ENCODE data around the gene FBXO10.

Gene FBXO10

DNA sequence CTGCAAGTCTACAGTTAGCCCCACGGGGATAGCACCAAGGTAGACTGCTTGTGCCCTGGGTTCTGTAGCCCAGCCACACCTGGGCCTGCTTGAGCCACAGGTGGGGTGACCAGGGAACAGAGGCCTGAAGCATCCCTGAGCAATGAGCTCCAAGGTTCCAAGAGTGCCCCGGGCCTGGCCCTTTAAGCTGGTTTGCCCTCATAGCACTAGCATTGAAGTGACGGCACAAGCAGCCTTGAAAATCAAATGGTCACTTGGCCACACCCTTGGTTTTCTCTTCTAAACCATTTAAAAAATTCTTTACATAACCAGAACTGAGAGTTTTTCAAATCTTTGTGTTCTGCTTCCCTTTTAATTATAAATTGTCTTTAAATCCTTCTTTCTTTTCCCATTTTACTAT is 24.7 kb downstream of the FBXO10 start:
- WGBS, 2 experiments: 90 to 92% methylated on average over 3 of the region's 3 CpGs
- H3K4me3 ChIP-seq (ENCODE audit: insufficient read depth, low read depth, low read length): no peak overlapping the region

DNA sequence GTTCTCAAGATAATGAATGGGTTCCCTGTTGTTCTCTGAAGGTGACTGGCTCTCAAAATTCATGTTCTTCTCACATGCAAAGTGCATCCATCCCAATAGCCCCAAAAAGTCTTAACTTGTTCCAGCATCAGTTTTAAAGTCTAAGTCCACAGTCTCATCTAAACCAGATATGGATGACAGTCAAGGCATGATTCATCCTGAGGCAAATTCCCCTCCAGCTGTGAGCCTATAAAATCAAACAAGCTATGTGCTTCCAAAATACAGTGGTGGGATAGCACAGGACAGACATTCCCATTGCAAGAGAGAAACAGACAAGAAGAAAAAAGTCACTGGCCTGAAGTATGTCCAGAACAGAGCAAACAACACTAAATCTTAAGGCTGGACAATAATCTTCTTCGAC is 25.4 kb downstream of the FBXO10 start:
- 88 to 96% methylated on average over 1 of the region's 1 CpG for WGBS, 2 experiments
- no peaks in the 10 kb centered on the region for H3K27me3 ChIP-seq (ENCODE audit: control insufficient read depth, insufficient read depth, low read length, poor library complexity, severe bottlenecking)
- no peak overlapping the region for H3K27ac ChIP-seq (ENCODE audit: insufficient read depth, low read depth, low read length, poor library complexity, severe bottlenecking)
- H3K36me3 ChIP-seq (ENCODE audit: control insufficient read depth, insufficient read depth, low read length): peaks cover 3% of the 10 kb centered on the region
- no peak overlapping the region for H3K4me3 ChIP-seq (ENCODE audit: insufficient read depth, low read depth, low read length)
- H3K9me3 ChIP-seq (ENCODE audit: control insufficient read depth, low read length): no peaks in the 10 kb centered on the region
- H3K4me1 ChIP-seq (ENCODE audit: control insufficient read depth, insufficient read depth, low read length): no peaks in the 10 kb centered on the region

More for the DNA sequence above, 24.7 kb downstream of the FBXO10 start:
- H3K36me3 ChIP-seq (ENCODE audit: control insufficient read depth, insufficient read depth, low read length): peaks cover 3% of the 10 kb centered on the region
- H3K27me3 ChIP-seq (ENCODE audit: control insufficient read depth, insufficient read depth, low read length, poor library complexity, severe bottlenecking): no peaks in the 10 kb centered on the region
- no peaks in the 10 kb centered on the region for H3K9me3 ChIP-seq (ENCODE audit: control insufficient read depth, low read length)
- no peak overlapping the region for H3K27ac ChIP-seq (ENCODE audit: insufficient read depth, low read depth, low read length, poor library complexity, severe bottlenecking)
- no peaks in the 10 kb centered on the region for H3K4me1 ChIP-seq (ENCODE audit: control insufficient read depth, insufficient read depth, low read length)

DNA sequence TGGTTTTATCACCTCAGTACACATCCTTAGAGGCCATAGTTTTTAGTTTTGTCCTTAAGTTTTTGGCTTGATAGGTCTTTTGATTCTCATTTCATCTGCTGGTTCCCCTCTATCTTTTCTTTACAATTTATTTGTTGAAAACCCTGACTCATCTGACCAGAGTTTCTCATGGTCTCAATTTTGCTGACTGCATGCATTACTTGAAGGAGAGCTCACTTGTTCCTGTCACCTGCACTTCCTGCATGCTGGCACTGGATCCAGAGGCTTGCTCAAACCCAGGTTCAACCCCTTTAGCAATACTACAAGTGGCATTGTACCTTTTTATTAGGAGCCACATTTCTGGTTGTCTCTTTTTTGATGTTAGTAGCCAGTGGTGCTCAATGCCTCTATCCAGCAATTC is 26.7 kb downstream of the FBXO10 start:
- Histone ChIP-seq H3K4me1 (ENCODE audit: control insufficient read depth, insufficient read depth, low read length) (no peaks in the 10 kb centered on the region), H3K9me3 (ENCODE audit: control insufficient read depth, low read length) (no peaks in the 10 kb centered on the region), H3K27me3 (ENCODE audit: control insufficient read depth, insufficient read depth, low read length, poor library complexity, severe bottlenecking) (no peaks in the 10 kb centered on the region), H3K27ac (ENCODE audit: insufficient read depth, low read depth, low read length, poor library complexity, severe bottlenecking) (no peak overlapping the region), H3K4me3 (ENCODE audit: insufficient read depth, low read depth, low read length) (no peak overlapping the region), H3K36me3 (ENCODE audit: control insufficient read depth, insufficient read depth, low read length) (peaks cover 3% of the 10 kb centered on the region)

DNA sequence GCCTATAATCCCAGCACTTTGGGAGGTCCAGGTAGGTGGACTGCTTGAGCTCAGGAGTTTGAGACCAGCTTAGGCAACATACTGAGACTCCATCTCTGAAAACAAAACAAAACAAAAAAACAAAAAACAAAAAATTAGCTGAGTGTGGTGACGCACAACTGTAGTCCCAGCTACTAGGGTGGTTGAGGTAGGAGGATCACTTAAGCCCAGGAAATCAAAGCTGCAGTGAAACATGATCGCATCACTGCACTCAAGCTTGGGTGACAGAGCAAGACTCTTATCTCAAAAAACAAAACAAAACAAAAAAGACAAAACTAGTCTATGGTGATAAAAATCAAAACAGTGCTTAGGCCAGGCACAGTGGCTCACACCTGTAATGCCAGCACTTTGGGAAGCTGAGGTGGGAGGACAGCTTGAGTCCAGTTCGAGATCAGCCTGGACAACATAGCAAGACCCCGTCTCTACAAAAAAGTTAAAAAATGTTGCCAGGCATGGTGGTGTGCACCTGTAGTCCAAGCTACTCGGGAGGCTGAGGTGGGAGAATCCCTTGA is 28.8 kb downstream of the FBXO10 start:
- WGBS, 2 experiments: 90 to 94% methylated on average over 5 of the region's 5 CpGs
- H3K4me3 ChIP-seq (ENCODE audit: insufficient read depth, low read depth, low read length): no peak overlapping the region

DNA sequence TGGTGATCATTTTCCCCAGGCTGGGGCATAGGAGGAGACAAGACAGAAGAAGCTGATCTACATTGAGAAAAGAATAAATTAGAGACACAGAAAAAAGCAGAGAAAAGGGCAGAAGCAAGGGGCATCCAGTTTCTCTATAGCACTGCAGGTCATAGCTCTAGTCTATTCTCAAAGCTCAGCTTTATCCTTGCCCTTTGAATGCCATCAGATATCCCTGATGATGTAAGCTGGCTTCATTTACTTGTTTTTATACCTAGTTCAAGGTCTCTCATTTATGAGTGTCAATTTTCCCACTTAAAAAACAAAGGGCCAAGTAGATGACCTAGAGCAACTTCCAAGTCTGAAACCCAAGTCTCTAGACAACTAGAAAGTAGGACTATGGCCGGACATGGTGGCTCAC is 32.7 kb downstream of the FBXO10 start:
- no peaks in the 10 kb centered on the region for H3K27me3 ChIP-seq (ENCODE audit: control insufficient read depth, insufficient read depth, low read length, poor library complexity, severe bottlenecking)
- no peaks in the 10 kb centered on the region for H3K4me1 ChIP-seq (ENCODE audit: control insufficient read depth, insufficient read depth, low read length)
- no peak overlapping the region for H3K27ac ChIP-seq (ENCODE audit: insufficient read depth, low read depth, low read length, poor library complexity, severe bottlenecking)
- H3K4me3 ChIP-seq (ENCODE audit: insufficient read depth, low read depth, low read length): no peak overlapping the region
- whole genome bisulfite sequencing, 2 experiments: 91 to 96% methylated on average over 1 of the region's 1 CpG
- H3K36me3 ChIP-seq (ENCODE audit: control insufficient read depth, insufficient read depth, low read length): peaks cover 11% of the 10 kb centered on the region
- H3K9me3 ChIP-seq (ENCODE audit: control insufficient read depth, low read length): no peaks in the 10 kb centered on the region

More for the DNA sequence above, 28.8 kb downstream of the FBXO10 start:
- no peaks in the 10 kb centered on the region for H3K4me1 ChIP-seq (ENCODE audit: control insufficient read depth, insufficient read depth, low read length)
- H3K27me3 ChIP-seq (ENCODE audit: control insufficient read depth, insufficient read depth, low read length, poor library complexity, severe bottlenecking): no peaks in the 10 kb centered on the region
- peaks cover 3% of the 10 kb centered on the region for H3K36me3 ChIP-seq (ENCODE audit: control insufficient read depth, insufficient read depth, low read length)
- no peak overlapping the region for H3K27ac ChIP-seq (ENCODE audit: insufficient read depth, low read depth, low read length, poor library complexity, severe bottlenecking)
- no peaks in the 10 kb centered on the region for H3K9me3 ChIP-seq (ENCODE audit: control insufficient read depth, low read length)

DNA sequence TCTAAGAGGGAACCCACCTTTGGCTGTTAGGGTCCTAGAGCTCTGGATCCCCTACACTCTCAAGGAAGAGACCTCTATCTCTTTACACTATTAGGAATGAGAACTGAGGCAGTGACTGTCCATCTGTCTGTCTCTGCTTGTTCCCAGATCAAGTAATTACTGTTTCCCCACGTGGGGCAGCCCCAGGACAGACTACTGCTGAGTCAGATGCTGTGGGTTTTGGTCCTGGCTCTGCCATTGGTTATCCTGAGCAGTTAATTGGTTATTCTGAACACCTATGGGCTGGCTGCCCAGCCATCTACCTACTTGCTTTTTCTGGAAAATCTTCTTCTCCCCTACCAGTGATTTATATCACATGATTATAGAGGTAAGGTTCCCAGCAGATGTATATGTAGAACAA is 33.3 kb downstream of the FBXO10 start:
- H3K9me3 ChIP-seq (ENCODE audit: control insufficient read depth, low read length): no peaks in the 10 kb centered on the region
- no peaks in the 10 kb centered on the region for H3K4me1 ChIP-seq (ENCODE audit: control insufficient read depth, insufficient read depth, low read length)
- H3K4me3 ChIP-seq (ENCODE audit: insufficient read depth, low read depth, low read length): no peak overlapping the region
- 70 to 72% methylated on average over 1 of the region's 1 CpG for WGBS, 2 experiments
- H3K27me3 ChIP-seq (ENCODE audit: control insufficient read depth, insufficient read depth, low read length, poor library complexity, severe bottlenecking): no peaks in the 10 kb centered on the region
- H3K27ac ChIP-seq (ENCODE audit: insufficient read depth, low read depth, low read length, poor library complexity, severe bottlenecking): no peak overlapping the region
- H3K36me3 ChIP-seq (ENCODE audit: control insufficient read depth, insufficient read depth, low read length): peaks cover 13% of the 10 kb centered on the region

DNA sequence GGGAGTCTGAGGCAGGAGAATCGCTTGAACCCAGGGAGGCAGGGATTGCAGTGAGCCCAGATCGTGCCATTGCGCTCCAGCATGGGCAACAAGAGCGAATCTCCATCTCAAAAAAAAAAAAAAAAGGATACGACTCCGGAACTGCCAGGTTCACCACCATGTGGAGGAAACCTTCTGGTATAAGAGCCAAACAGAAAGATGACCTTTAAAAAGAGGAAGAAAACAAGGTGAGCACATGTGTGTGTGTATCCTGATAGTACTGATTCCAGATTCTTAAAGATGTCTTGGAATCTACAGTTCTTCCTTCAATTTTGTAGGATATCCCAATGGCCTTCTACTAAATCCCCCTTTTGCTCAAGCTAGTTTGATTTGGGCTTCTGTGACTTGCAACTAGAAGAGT is 33.7 kb downstream of the FBXO10 start:
- Histone ChIP-seq H3K4me3 (ENCODE audit: insufficient read depth, low read depth, low read length) (no peak overlapping the region), H3K27ac (ENCODE audit: insufficient read depth, low read depth, low read length, poor library complexity, severe bottlenecking) (no peak overlapping the region), H3K4me1 (ENCODE audit: control insufficient read depth, insufficient read depth, low read length) (no peaks in the 10 kb centered on the region), H3K27me3 (ENCODE audit: control insufficient read depth, insufficient read depth, low read length, poor library complexity, severe bottlenecking) (no peaks in the 10 kb centered on the region), H3K36me3 (ENCODE audit: control insufficient read depth, insufficient read depth, low read length) (peaks cover 14% of the 10 kb centered on the region), H3K9me3 (ENCODE audit: control insufficient read depth, low read length) (no peaks in the 10 kb centered on the region)
- 91 to 98% methylated on average over 6 of the region's 6 CpGs for WGBS, 2 experiments

DNA sequence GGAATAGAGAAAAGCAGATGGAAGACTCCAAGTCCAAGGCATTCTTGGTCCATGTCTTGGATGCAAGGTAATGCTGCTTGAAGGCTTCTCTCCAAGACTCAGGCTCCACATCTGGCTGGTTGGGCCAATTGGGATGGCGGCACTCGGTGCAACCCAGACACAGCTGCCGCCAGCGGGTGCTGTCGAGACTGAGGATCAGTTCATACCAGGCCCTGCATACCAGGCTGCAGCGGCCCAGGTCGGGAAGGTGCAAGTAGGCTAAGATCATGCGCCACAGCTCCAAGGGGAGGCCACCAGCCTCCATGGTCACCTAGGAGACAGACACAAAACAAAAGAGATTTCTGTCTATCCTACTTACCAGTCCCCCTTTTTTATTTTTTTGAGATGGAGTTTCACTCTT is 34.7 kb downstream of the FBXO10 start:
- no peaks in the 10 kb centered on the region for H3K4me1 ChIP-seq (ENCODE audit: control insufficient read depth, insufficient read depth, low read length)
- H3K4me3 ChIP-seq (ENCODE audit: insufficient read depth, low read depth, low read length): no peak overlapping the region
- WGBS, 2 experiments: 96% methylated on average over 8 of the region's 8 CpGs
- no peaks in the 10 kb centered on the region for H3K9me3 ChIP-seq (ENCODE audit: control insufficient read depth, low read length)
- H3K27me3 ChIP-seq (ENCODE audit: control insufficient read depth, insufficient read depth, low read length, poor library complexity, severe bottlenecking): no peaks in the 10 kb centered on the region
- no peak overlapping the region for H3K27ac ChIP-seq (ENCODE audit: insufficient read depth, low read depth, low read length, poor library complexity, severe bottlenecking)
- peaks cover 22% of the 10 kb centered on the region for H3K36me3 ChIP-seq (ENCODE audit: control insufficient read depth, insufficient read depth, low read length)

DNA sequence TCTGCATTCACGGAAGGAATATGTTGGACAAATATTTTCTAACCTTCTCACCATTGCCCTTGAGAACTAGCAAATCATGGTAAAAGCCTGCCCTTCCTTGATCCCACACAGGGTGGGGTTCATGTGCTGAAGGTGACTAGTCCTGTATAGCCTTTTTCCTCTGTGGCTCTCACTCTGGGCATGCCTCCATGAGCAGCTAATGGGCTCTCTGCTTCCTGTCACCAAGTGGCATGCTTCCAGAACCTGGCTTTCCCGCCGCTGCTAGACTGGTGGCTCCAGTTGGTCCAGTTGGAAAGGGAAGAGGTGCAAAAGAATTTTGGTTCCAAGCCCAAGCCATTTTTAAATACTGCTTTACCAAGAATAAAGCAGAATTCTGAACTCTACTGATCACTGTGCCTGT is 35.5 kb downstream of the FBXO10 start:
- H3K4me1 ChIP-seq (ENCODE audit: control insufficient read depth, insufficient read depth, low read length): no peaks in the 10 kb centered on the region
- no peak overlapping the region for H3K4me3 ChIP-seq (ENCODE audit: insufficient read depth, low read depth, low read length)
- 96% methylated on average over 3 of the region's 3 CpGs for WGBS, 2 experiments
- peaks cover 27% of the 10 kb centered on the region for H3K36me3 ChIP-seq (ENCODE audit: control insufficient read depth, insufficient read depth, low read length)
- no peaks in the 10 kb centered on the region for H3K9me3 ChIP-seq (ENCODE audit: control insufficient read depth, low read length)
- no peaks in the 10 kb centered on the region for H3K27me3 ChIP-seq (ENCODE audit: control insufficient read depth, insufficient read depth, low read length, poor library complexity, severe bottlenecking)
- no peak overlapping the region for H3K27ac ChIP-seq (ENCODE audit: insufficient read depth, low read depth, low read length, poor library complexity, severe bottlenecking)

DNA sequence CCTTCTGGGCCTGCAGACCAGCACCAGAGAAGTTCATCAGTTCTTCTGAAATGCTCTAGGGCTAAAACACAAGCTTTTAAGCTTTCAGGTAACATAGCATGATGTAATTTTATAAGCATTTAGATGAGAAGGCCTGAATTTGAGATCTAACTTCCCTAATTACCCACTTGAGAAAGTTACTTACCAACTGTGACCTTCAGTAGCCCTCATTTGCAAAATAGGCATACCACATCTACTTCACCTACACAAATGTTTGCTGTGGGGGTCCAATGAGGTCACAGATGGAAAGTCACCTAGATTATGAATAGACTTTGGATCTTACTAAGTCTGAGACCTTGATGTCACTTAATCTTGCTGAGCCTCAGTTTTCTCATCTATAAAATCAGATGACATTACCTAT is 36.5 kb downstream of the FBXO10 start:
- H3K36me3 ChIP-seq (ENCODE audit: control insufficient read depth, insufficient read depth, low read length): peaks cover 27% of the 10 kb centered on the region
- no peaks in the 10 kb centered on the region for H3K4me1 ChIP-seq (ENCODE audit: control insufficient read depth, insufficient read depth, low read length)
- H3K4me3 ChIP-seq (ENCODE audit: insufficient read depth, low read depth, low read length): no peak overlapping the region
- no peaks in the 10 kb centered on the region for H3K27me3 ChIP-seq (ENCODE audit: control insufficient read depth, insufficient read depth, low read length, poor library complexity, severe bottlenecking)
- H3K9me3 ChIP-seq (ENCODE audit: control insufficient read depth, low read length): no peaks in the 10 kb centered on the region
- H3K27ac ChIP-seq (ENCODE audit: insufficient read depth, low read depth, low read length, poor library complexity, severe bottlenecking): no peak overlapping the region

DNA sequence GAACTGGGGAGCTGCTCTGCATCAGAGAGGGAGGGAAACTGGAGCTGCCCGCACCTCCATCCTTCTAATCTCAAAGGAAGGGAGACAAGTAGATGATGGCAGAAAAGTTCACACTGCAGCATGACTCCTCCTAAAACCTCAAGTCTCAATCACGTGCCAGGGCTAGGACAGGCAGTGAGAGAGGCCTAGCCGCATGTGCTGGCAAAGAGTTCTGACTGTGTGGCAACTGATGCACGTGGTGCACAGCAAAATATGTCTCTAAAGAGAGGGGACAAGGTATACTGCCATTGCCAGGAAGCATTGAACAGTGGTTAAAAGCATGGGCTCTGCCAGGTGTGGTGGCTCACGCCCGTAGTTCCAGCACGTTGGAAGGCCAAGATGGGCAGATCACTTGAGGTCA is 38.1 kb downstream of the FBXO10 start:
- 86 to 95% methylated on average over 7 of the region's 7 CpGs for WGBS, 2 experiments
- no peaks in the 10 kb centered on the region for H3K27me3 ChIP-seq (ENCODE audit: control insufficient read depth, insufficient read depth, low read length, poor library complexity, severe bottlenecking)
- peaks cover 27% of the 10 kb centered on the region for H3K36me3 ChIP-seq (ENCODE audit: control insufficient read depth, insufficient read depth, low read length)
- H3K9me3 ChIP-seq (ENCODE audit: control insufficient read depth, low read length): no peaks in the 10 kb centered on the region
- no peaks in the 10 kb centered on the region for H3K4me1 ChIP-seq (ENCODE audit: control insufficient read depth, insufficient read depth, low read length)
- no peak overlapping the region for H3K4me3 ChIP-seq (ENCODE audit: insufficient read depth, low read depth, low read length)
- H3K27ac ChIP-seq (ENCODE audit: insufficient read depth, low read depth, low read length, poor library complexity, severe bottlenecking): no peak overlapping the region

Data from ectodermal cell (in vitro differentiated cells).